CD8-positive, alpha-beta memory T cell (primary cell): ENCODE results near the gene CTCFL. TPM values are rescaled to one million over a fixed set of nuclear protein-coding genes. Genes with fewer than 3 reads are reported as not detected.

Source experiments
- CTCF ChIA-PET: fragments of 350-600 bp; sonication (Branson Sonifier 250); formaldehyde crosslinking; loops from one replicate; lab custom pipeline; 2021; ENCODE audit warnings: antibody characterized with exemption; lab: Charles Lee
- POLR2A ChIA-PET: fragments of 350-600 bp; sonication (Branson Sonifier 250); formaldehyde crosslinking; loops from one replicate; lab custom pipeline; 2021; ENCODE audit warnings: antibody characterized with exemption; lab: Charles Lee
- DNase-seq, 5 donors: peaks; one replicate each; pipeline versions ENCODE4 v3.0.0 to v3.0.0-alpha.2; 2020 to 2022; ENCODE audit warnings: mixed read lengths in 1 of 5
- H3K27ac ChIP-seq: one replicate; pipeline ENCODE4 v1.7.0; 2013; ENCODE audit warnings: low read depth, mild to moderate bottlenecking, low read length, moderate library complexity
- H3K27me3 ChIP-seq: 2 replicates; pipeline ENCODE4 v1.7.0; 2013; ENCODE audit warnings: low read length, mild to moderate bottlenecking; ENCODE audit not compliant: insufficient read depth, poor library complexity, severe bottlenecking
- H3K36me3 ChIP-seq: 2 replicates; pipeline ENCODE4 v1.7.0; 2013; ENCODE audit warnings: mild to moderate bottlenecking, low read length, moderate library complexity; ENCODE audit not compliant: insufficient read depth
- H3K4me1 ChIP-seq: 2 replicates; pipeline ENCODE4 v1.7.0; 2013; ENCODE audit warnings: mild to moderate bottlenecking, low read length, moderate library complexity; ENCODE audit not compliant: insufficient read depth
- H3K4me3 ChIP-seq: 2 replicates; pipeline ENCODE4 v1.7.0; 2013; ENCODE audit warnings: mild to moderate bottlenecking, low read length
- H3K9me3 ChIP-seq: 2 replicates; pipeline ENCODE4 v1.7.0; 2013; ENCODE audit warnings: mild to moderate bottlenecking, low read length
- H3K27ac Mint-ChIP-seq, 8 donors: one replicate each; pipeline ENCODE4 v1.8.0; 2020 to 2021; ENCODE audit warnings: mixed read lengths in 8 of 8, mild to moderate bottlenecking in 6 of 8, inconsistent platforms in 3 of 8, moderate library complexity in 3 of 8
- H3K27me3 Mint-ChIP-seq, 2 donors: one replicate each; pipeline ENCODE4 v1.8.0; 2020 to 2021; ENCODE audit warnings: mixed read lengths in 2 of 2, mild to moderate bottlenecking in 1 of 2, moderate library complexity in 1 of 2
- H3K36me3 Mint-ChIP-seq, 3 donors: one replicate each; pipeline ENCODE4 v1.8.0; 2020 to 2021; ENCODE audit warnings: mixed read lengths in 3 of 3, inconsistent platforms in 1 of 3, mild to moderate bottlenecking in 1 of 3
- H3K4me1 Mint-ChIP-seq, 3 donors: one replicate each; pipeline ENCODE4 v1.8.0; 2020 to 2021; ENCODE audit warnings: mixed read lengths in 3 of 3, inconsistent platforms in 1 of 3, mild to moderate bottlenecking in 1 of 3
- H3K4me3 Mint-ChIP-seq, 7 donors: one replicate each; pipeline ENCODE4 v1.8.0; 2020 to 2021; ENCODE audit warnings: mixed read lengths in 7 of 7, mild to moderate bottlenecking in 6 of 7, moderate library complexity in 4 of 7, inconsistent platforms in 2 of 7
- H3K9me3 Mint-ChIP-seq, 5 donors: one replicate each; pipeline ENCODE4 v1.8.0; 2020 to 2022; ENCODE audit warnings: mixed read lengths in 5 of 5, mild to moderate bottlenecking in 3 of 5, moderate library complexity in 2 of 5, inconsistent platforms in 1 of 5
- polyA plus RNA-seq: library from polyadenylated mRNA; unstranded; fragments of 300-500 nt; fragmentation: Illumina TruSeq; gene quantifications from one replicate; pipeline ENCODE4 v1.2.3, GENCODE V29; 2021
- total RNA-seq, 2 experiments: library from RNA; stranded (reverse); gene quantifications; one replicate each; pipeline ENCODE4 v1.2.3, GENCODE V29; 2021

The CTCFL gene
- total and polyA plus RNA-seq, 3 experiments from 2014 or later = not detected

GRCh38 chr20:57557926-57558613, 33.1 kb upstream of the CTCFL start:
- Mint-ChIP-seq H3K9me3 (no peaks in the 10 kb centered on the region), H3K4me1 (no peaks in the 10 kb centered on the region), H3K27ac (no peak overlapping the region), H3K4me3 (no peak overlapping the region), H3K36me3 (no peaks in the 10 kb centered on the region), H3K27me3 (peaks cover 12 to 52% of the 10 kb centered on the region in 2 donors)
- no peak overlapping the region for H3K27ac ChIP-seq
- CTCF ChIA-PET = no interaction called here
- H3K4me3 ChIP-seq = no peak overlapping the region
- POLR2A ChIA-PET = no interaction called here
- DNase-seq = no peak
- H3K27me3 ChIP-seq = peaks cover 9% of the 10 kb centered on the region
- no peaks in the 10 kb centered on the region for H3K9me3 ChIP-seq
- no peaks in the 10 kb centered on the region for H3K36me3 ChIP-seq
- H3K4me1 ChIP-seq = no peaks in the 10 kb centered on the region

GRCh38 chr20:57556980-57557274, 32.0 kb upstream of the CTCFL start:
- no peaks in the 10 kb centered on the region for H3K9me3 Mint-ChIP-seq
- Histone ChIP-seq H3K4me3 (no peak overlapping the region), H3K27me3 (peaks cover 9% of the 10 kb centered on the region), H3K4me1 (no peaks in the 10 kb centered on the region), H3K9me3 (no peaks in the 10 kb centered on the region), H3K27ac (no peak overlapping the region), H3K36me3 (no peaks in the 10 kb centered on the region)
- POLR2A ChIA-PET = no interaction called here
- H3K27me3 Mint-ChIP-seq = peaks cover 12 to 49% of the 10 kb centered on the region in 2 donors
- no peak overlapping the region for H3K4me3 Mint-ChIP-seq
- DNase-seq = no peak
- no peaks in the 10 kb centered on the region for H3K36me3 Mint-ChIP-seq
- CTCF ChIA-PET = no interaction called here
- H3K4me1 Mint-ChIP-seq = no peaks in the 10 kb centered on the region
- H3K27ac Mint-ChIP-seq = no peak overlapping the region

- H3K27me3 Mint-ChIP-seq = peaks cover 9 to 51% of the 10 kb centered on the region in 2 donors
- no peak overlapping the region for H3K27ac Mint-ChIP-seq
- no peak overlapping the region for H3K4me3 Mint-ChIP-seq
- Histone ChIP-seq H3K27ac (no peak overlapping the region), H3K27me3 (peaks cover 9% of the 10 kb centered on the region), H3K36me3 (no peaks in the 10 kb centered on the region), H3K9me3 (no peaks in the 10 kb centered on the region), H3K4me1 (no peaks in the 10 kb centered on the region), H3K4me3 (no peak overlapping the region)
- H3K36me3 Mint-ChIP-seq = no peaks in the 10 kb centered on the region
- H3K4me1 Mint-ChIP-seq = no peaks in the 10 kb centered on the region
- ChIA-PET POLR2A (no interaction called here), CTCF (no interaction called here)
- no peaks in the 10 kb centered on the region for H3K9me3 Mint-ChIP-seq
- DNase-seq = no peak
Observed at GRCh38 chr20:57555457-57556184, 30.7 kb upstream of the CTCFL start.

- POLR2A ChIA-PET = no interaction called here
- H3K4me3 Mint-ChIP-seq = no peak overlapping the region
- H3K36me3 ChIP-seq = no peaks in the 10 kb centered on the region
- no peak overlapping the region for H3K27ac ChIP-seq
- no peaks in the 10 kb centered on the region for H3K36me3 Mint-ChIP-seq
- H3K9me3 ChIP-seq = no peaks in the 10 kb centered on the region
- peaks cover 9% of the 10 kb centered on the region for H3K27me3 ChIP-seq
- no peak overlapping the region for H3K27ac Mint-ChIP-seq
- no peak for DNase-seq
- peaks cover 10 to 51% of the 10 kb centered on the region in 2 donors for H3K27me3 Mint-ChIP-seq
- H3K4me1 ChIP-seq = no peaks in the 10 kb centered on the region
- H3K4me3 ChIP-seq = no peak overlapping the region
- H3K4me1 Mint-ChIP-seq = no peaks in the 10 kb centered on the region
- CTCF ChIA-PET = no interaction called here
- no peaks in the 10 kb centered on the region for H3K9me3 Mint-ChIP-seq
Observed at GRCh38 chr20:57553376-57554018, 28.6 kb upstream of the CTCFL start.

GRCh38 chr20:57552471-57552870, 27.5 kb upstream of the CTCFL start:
- H3K27ac ChIP-seq = no peak overlapping the region
- H3K27me3 ChIP-seq = peaks cover 9% of the 10 kb centered on the region
- no peak for DNase-seq
- Mint-ChIP-seq H3K4me3 (no peak overlapping the region), H3K36me3 (no peaks in the 10 kb centered on the region), H3K27me3 (peaks cover 11 to 48% of the 10 kb centered on the region in 2 donors), H3K27ac (no peak overlapping the region), H3K9me3 (peaks cover 0 to 2% (median 0%) of the 10 kb centered on the region in 5 donors), H3K4me1 (no peaks in the 10 kb centered on the region)
- no peak overlapping the region for H3K4me3 ChIP-seq
- no peaks in the 10 kb centered on the region for H3K36me3 ChIP-seq
- H3K4me1 ChIP-seq = no peaks in the 10 kb centered on the region
- ChIA-PET POLR2A (no interaction called here), CTCF (no interaction called here)
- no peaks in the 10 kb centered on the region for H3K9me3 ChIP-seq

DNA sequence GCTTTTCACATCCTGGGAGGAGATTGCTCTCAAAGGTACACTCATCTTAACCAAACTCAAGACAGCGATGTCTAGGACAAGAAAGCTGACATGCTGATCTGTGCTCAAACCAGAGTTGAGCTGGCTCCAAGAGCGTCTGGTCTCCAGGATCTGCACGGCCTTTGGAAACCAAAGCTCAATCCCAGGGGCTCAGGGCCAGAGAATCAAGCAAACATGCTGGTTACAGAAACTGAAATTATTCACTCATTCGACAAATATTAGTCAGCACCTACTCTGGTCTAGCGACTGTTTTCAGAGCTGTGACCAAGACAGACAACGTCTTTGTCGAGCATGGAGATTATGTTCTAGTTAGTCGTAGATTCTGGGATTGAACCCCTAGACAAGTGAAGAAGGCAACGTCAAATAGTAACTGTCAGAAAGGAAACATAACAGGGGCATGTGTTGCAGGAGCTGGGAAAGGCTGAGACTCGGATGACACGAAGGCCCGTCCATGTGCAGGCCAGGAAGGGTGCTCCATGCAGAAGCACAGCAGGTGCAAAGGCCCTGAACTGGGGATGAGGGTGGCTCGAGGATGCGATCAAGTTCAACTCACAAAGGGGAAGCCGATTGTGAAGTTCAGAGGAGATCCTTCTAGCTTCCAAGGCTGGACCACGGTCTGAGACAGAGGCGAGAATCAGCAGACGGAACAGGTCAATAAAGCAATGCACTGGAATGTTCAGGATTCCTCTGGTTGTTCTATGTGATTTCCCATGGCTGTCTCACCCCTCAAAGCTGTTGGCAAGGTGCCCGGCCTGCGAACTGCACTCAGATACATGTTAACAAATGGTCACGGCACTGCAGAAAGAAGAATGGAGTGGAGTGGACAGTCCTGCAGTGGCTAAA, 23.5 kb upstream of the CTCFL start:
- Histone ChIP-seq H3K9me3 (no peaks in the 10 kb centered on the region), H3K27ac (no peak overlapping the region), H3K36me3 (no peaks in the 10 kb centered on the region), H3K4me3 (no peak overlapping the region), H3K4me1 (no peaks in the 10 kb centered on the region), H3K27me3 (no peaks in the 10 kb centered on the region)
- no peak for DNase-seq
- Mint-ChIP-seq H3K36me3 (no peaks in the 10 kb centered on the region), H3K4me3 (no peak overlapping the region), H3K27me3 (peaks cover 6 to 24% of the 10 kb centered on the region in 2 donors), H3K9me3 (peaks cover 0 to 2% (median 0%) of the 10 kb centered on the region in 5 donors), H3K27ac (no peak overlapping the region), H3K4me1 (no peaks in the 10 kb centered on the region)
- CTCF ChIA-PET = no interaction called here
- POLR2A ChIA-PET = no interaction called here

GRCh38 chr20:57546956-57547649, 22.2 kb upstream of the CTCFL start:
- no peaks in the 10 kb centered on the region for H3K36me3 Mint-ChIP-seq
- ChIA-PET CTCF (no interaction called here), POLR2A (no interaction called here)
- Histone ChIP-seq H3K36me3 (no peaks in the 10 kb centered on the region), H3K27me3 (no peaks in the 10 kb centered on the region), H3K4me3 (no peak overlapping the region), H3K4me1 (no peaks in the 10 kb centered on the region), H3K9me3 (no peaks in the 10 kb centered on the region), H3K27ac (no peak overlapping the region)
- peaks cover 0 to 2% (median 0%) of the 10 kb centered on the region in 5 donors for H3K9me3 Mint-ChIP-seq
- DNase-seq = no peak
- no peak overlapping the region for H3K4me3 Mint-ChIP-seq
- no peaks in the 10 kb centered on the region for H3K4me1 Mint-ChIP-seq
- H3K27me3 Mint-ChIP-seq = peaks cover 10 to 31% of the 10 kb centered on the region in 2 donors
- no peak overlapping the region for H3K27ac Mint-ChIP-seq
